Prostate gland (tissue), 2 donors: ENCODE data around the gene PASK. TPM values are rescaled to one million over a fixed set of nuclear protein-coding genes. Genes with fewer than 3 reads are reported as not detected.

ENCODE experiments used
- DNase-seq: peaks from one replicate; pipeline ENCODE4 v3.0.0-alpha.2; 2019; ENCODE audit warnings: low spot score
- H3K27ac ChIP-seq, 2 donors: fragments of 200-600 bp; sonication (generic); 2 replicates each; pipeline ENCODE4 v1.5.1; 2017 to 2019
- H3K27me3 ChIP-seq: fragments of 200-600 bp; sonication (generic); replicated peaks from 2 replicates; pipeline ENCODE4 v1.5.1; 2019; ENCODE audit not compliant: insufficient read depth
- H3K36me3 ChIP-seq, 2 donors: fragments of 200-600 bp; sonication (generic); 1 replicate in 1 of 2; 2 replicates in 1 of 2; pipeline versions ENCODE4 v1.5.1 to v1.8.1; 2017 to 2019
- H3K4me1 ChIP-seq: fragments of 200-600 bp; sonication (generic); replicated peaks from 2 replicates; pipeline ENCODE4 v1.5.1; 2019
- H3K4me3 ChIP-seq, 2 donors: fragments of 200-600 bp; sonication (generic); 2 replicates each; pipeline ENCODE4 v1.5.1; 2017 to 2019
- H3K9me3 ChIP-seq: fragments of 200-600 bp; sonication (generic); 2 replicates; pipeline ENCODE4 v1.5.1; 2017
- POLR2A ChIP-seq: fragments of 450-650 bp; IDR thresholded peaks from one replicate; pipeline ENCODE4 v1.6.1; 2016; ENCODE audit warnings: antibody characterized with exemption, mild to moderate bottlenecking
- POLR2AphosphoS5 ChIP-seq: sonication (generic); formaldehyde crosslinking; IDR thresholded peaks from one replicate; pipeline ENCODE4 v1.6.1; 2017; ENCODE audit warnings: antibody characterized with exemption
- whole genome bisulfite sequencing: methylation state at CpG from one replicate; pipeline ENCODE4 v1.1.5; 2018; 5-methylcytosine and 5-hydroxymethylcytosine counted together
- intact Hi-C: fragments of 100-400 bp; cut with DNase I; formaldehyde crosslinking; loops from one replicate; pipeline ENCODE4 v1.14.2; 2022
- total RNA-seq, 2 donors: library from RNA; depleted of rRNA; stranded (reverse); fragments of >200 nt; gene quantifications; one replicate each; pipeline ENCODE4 v1.1.0, GENCODE V29; 2016
- TF ChIP-seq, protein P1 (sequence below), 4 experiments: fragments of 200-600 bp in 2 of 4; fragments of 450-650 bp in 2 of 4; sonication (generic) in 2 of 4; IDR thresholded peaks; 1 replicate in 3 of 4; 2 replicates in 1 of 4; pipeline ENCODE4 v1.5.1; 2016 to 2019; ENCODE audit warnings: antibody characterized with exemption in 4 of 4, mild to moderate bottlenecking in 2 of 4, moderate library complexity in 2 of 4

Gene PASK
- total RNA-seq, 2 donors from 2014 or later, result 49.2 to 200 TPM

- 89% methylated on average over 15 of the region's 15 CpGs for WGBS
- Histone ChIP-seq H3K9me3 (no peaks in the 10 kb centered on the region), H3K4me1 (no peaks in the 10 kb centered on the region), H3K36me3 (peaks cover 0 to 6% of the 10 kb centered on the region in 2 donors), H3K4me3 (no peak overlapping the region), H3K27ac (no peak overlapping the region), H3K27me3 (no peaks in the 10 kb centered on the region)
- DNase-seq, result no peak
- TF ChIP-seq, protein P1, sequence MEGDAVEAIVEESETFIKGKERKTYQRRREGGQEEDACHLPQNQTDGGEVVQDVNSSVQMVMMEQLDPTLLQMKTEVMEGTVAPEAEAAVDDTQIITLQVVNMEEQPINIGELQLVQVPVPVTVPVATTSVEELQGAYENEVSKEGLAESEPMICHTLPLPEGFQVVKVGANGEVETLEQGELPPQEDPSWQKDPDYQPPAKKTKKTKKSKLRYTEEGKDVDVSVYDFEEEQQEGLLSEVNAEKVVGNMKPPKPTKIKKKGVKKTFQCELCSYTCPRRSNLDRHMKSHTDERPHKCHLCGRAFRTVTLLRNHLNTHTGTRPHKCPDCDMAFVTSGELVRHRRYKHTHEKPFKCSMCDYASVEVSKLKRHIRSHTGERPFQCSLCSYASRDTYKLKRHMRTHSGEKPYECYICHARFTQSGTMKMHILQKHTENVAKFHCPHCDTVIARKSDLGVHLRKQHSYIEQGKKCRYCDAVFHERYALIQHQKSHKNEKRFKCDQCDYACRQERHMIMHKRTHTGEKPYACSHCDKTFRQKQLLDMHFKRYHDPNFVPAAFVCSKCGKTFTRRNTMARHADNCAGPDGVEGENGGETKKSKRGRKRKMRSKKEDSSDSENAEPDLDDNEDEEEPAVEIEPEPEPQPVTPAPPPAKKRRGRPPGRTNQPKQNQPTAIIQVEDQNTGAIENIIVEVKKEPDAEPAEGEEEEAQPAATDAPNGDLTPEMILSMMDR (IDR thresholded peaks at IDR 0.05), result no peak
- TF ChIP-seq POLR2AphosphoS5, result no peak
- TF ChIP-seq POLR2A, result no peak
- intact Hi-C loops, result no loop called here
Measured at GRCh38 chr2:241168366-241168765, 19.1 kb upstream of the PASK start.

DNA sequence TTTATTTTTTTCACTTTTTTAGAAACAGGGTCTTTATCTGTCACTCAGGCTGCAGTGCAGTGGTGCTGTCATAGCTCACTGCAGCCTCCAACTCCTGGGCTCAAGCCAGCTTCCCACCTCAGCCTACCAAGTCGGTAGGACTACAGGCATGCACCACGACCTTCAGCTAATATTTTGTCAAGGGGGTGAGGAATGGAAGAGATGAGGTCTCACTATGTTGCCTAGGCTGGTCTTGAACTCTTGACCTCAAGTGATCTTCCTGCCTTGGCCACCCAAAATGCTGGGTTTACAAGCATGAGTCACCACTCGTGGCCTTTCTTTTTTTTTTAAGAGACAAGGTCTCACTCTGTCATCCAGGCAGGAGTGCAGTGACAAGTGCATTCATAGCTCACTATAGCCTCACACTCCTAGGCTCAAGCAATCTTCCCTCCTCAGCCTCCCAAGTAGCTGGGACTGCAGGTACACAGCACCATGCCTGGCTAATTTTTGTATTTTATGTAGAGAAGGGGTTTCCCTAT lies 14.4 kb upstream of the PASK start:
- TF ChIP-seq, protein P1 (IDR thresholded peaks at IDR 0.05), result no peak
- TF ChIP-seq POLR2A (no peak), POLR2AphosphoS5 (no peak)
- Histone ChIP-seq H3K36me3 (no peaks in the 10 kb centered on the region), H3K27me3 (no peaks in the 10 kb centered on the region), H3K27ac (no peak overlapping the region), H3K4me1 (peaks cover 8% of the 10 kb centered on the region), H3K9me3 (no peaks in the 10 kb centered on the region), H3K4me3 (no peak overlapping the region)
- intact Hi-C loops, result no loop called here
- DNase-seq, result no peak
- 48% methylated on average over 3 of the region's 3 CpGs for WGBS

- TF ChIP-seq POLR2AphosphoS5, result peak; percentile 76
- TF ChIP-seq, protein P1 (IDR thresholded peaks at IDR 0.05), result no peak
- H3K9me3 ChIP-seq, result no peaks in the 10 kb centered on the region
- intact Hi-C loops, result no loop called here
- H3K4me3 ChIP-seq, result no peak overlapping the region
- H3K4me1 ChIP-seq, result peaks cover 8% of the 10 kb centered on the region
- no peaks in the 10 kb centered on the region for H3K27me3 ChIP-seq
- WGBS, result 14% methylated on average over 9 of the region's 9 CpGs
- H3K27ac ChIP-seq, result peak overlapping the region; percentile 73 to 74
- no peaks in the 10 kb centered on the region for H3K36me3 ChIP-seq
- peak; percentile 59 for DNase-seq
Measured at GRCh38 chr2:241161646-241162281, 12.5 kb upstream of the PASK start.

- no peak for TF ChIP-seq POLR2A
- TF ChIP-seq, protein P1 (IDR thresholded peaks at IDR 0.05), result no peak
- TF ChIP-seq POLR2AphosphoS5, result no peak
- 95% methylated on average over 7 of the region's 7 CpGs for WGBS
- H3K9me3 ChIP-seq, result no peaks in the 10 kb centered on the region
- no peak overlapping the region for H3K4me3 ChIP-seq
- no peaks in the 10 kb centered on the region for H3K36me3 ChIP-seq
- peaks cover 8% of the 10 kb centered on the region for H3K4me1 ChIP-seq
- H3K27me3 ChIP-seq, result no peaks in the 10 kb centered on the region
- no peak for DNase-seq
- H3K27ac ChIP-seq, result no peak overlapping the region
- intact Hi-C loops, result no loop called here
Measured at GRCh38 chr2:241160318-241160717, 11.0 kb upstream of the PASK start.

GRCh38 chr2:241159116-241159515 lies 9.8 kb upstream of the PASK start:
- DNase-seq, result no peak
- intact Hi-C loops, result no loop called here
- Histone ChIP-seq H3K4me1 (peaks cover 8% of the 10 kb centered on the region), H3K36me3 (no peaks in the 10 kb centered on the region), H3K9me3 (no peaks in the 10 kb centered on the region), H3K27me3 (no peaks in the 10 kb centered on the region), H3K27ac (no peak overlapping the region), H3K4me3 (no peak overlapping the region)
- TF ChIP-seq POLR2A (no peak), POLR2AphosphoS5 (no peak)
- TF ChIP-seq, protein P1 (IDR thresholded peaks at IDR 0.05), result no peak
- 95% methylated on average over 5 of the region's 5 CpGs for WGBS
